Measurements from ENCODE around the gene PPARA.

PPARA gene

DNA sequence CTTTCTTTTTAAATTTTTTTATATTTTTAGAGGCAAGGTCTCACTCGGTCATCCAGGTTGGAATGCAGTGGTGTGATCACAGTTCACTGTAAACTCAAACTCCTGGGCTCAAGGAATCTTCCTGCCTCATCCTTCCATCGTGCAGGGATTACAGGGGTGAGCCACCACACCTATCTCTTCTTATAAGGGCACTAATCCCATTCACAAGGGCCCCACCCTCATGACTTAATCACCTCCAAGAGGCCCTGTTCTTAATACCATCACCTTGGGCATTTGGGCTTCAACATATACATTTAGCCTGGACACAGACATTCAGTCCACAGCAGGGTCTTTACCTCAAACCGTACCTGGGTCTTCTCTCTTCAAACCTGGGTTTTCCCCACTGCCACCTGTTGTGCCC lies 141.8 kb downstream of the PPARA start:
- no peaks in the 10 kb centered on the region for H3K27me3 ChIP-seq (ENCODE audit: insufficient read depth, poor library complexity, severe bottlenecking)
- no peak overlapping the region for H3K27ac ChIP-seq (replicated peaks)
- no peak for DNase-seq (ENCODE audit: low read depth in 1 of 2, low spot score in 1 of 2)
- H3K4me3 ChIP-seq (replicated peaks; ENCODE audit: insufficient read depth, low read length), result no peak overlapping the region
- no peak for TF ChIP-seq GABPA (IDR thresholded peaks at IDR 0.05; ENCODE audit: low read depth)
- no peak for TF ChIP-seq POLR2AphosphoS5 (IDR thresholded peaks at IDR 0.05; ENCODE audit: low read depth)
- TF ChIP-seq CTCF (IDR thresholded peaks at IDR 0.05; ENCODE audit: insufficient read depth, low read length), result no peak
- TF ChIP-seq, protein P1, sequence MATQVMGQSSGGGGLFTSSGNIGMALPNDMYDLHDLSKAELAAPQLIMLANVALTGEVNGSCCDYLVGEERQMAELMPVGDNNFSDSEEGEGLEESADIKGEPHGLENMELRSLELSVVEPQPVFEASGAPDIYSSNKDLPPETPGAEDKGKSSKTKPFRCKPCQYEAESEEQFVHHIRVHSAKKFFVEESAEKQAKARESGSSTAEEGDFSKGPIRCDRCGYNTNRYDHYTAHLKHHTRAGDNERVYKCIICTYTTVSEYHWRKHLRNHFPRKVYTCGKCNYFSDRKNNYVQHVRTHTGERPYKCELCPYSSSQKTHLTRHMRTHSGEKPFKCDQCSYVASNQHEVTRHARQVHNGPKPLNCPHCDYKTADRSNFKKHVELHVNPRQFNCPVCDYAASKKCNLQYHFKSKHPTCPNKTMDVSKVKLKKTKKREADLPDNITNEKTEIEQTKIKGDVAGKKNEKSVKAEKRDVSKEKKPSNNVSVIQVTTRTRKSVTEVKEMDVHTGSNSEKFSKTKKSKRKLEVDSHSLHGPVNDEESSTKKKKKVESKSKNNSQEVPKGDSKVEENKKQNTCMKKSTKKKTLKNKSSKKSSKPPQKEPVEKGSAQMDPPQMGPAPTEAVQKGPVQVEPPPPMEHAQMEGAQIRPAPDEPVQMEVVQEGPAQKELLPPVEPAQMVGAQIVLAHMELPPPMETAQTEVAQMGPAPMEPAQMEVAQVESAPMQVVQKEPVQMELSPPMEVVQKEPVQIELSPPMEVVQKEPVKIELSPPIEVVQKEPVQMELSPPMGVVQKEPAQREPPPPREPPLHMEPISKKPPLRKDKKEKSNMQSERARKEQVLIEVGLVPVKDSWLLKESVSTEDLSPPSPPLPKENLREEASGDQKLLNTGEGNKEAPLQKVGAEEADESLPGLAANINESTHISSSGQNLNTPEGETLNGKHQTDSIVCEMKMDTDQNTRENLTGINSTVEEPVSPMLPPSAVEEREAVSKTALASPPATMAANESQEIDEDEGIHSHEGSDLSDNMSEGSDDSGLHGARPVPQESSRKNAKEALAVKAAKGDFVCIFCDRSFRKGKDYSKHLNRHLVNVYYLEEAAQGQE (IDR thresholded peaks at IDR 0.05; ENCODE audit: insufficient replicate concordance, low read depth), result no peak
- TF ChIP-seq SPI1 (IDR thresholded peaks at IDR 0.05; ENCODE audit: borderline replicate concordance, low read depth), result no peak

- Histone ChIP-seq H3K4me3 (replicated peaks; ENCODE audit: insufficient read depth, low read length) (no peak overlapping the region), H3K27me3 (ENCODE audit: insufficient read depth, poor library complexity, severe bottlenecking) (no peaks in the 10 kb centered on the region), H3K27ac (replicated peaks) (no peak overlapping the region)
- TF ChIP-seq, protein P1 (IDR thresholded peaks at IDR 0.05; ENCODE audit: insufficient replicate concordance, low read depth), result no peak
- no peak for TF ChIP-seq GABPA (IDR thresholded peaks at IDR 0.05; ENCODE audit: low read depth)
- TF ChIP-seq POLR2AphosphoS5 (IDR thresholded peaks at IDR 0.05; ENCODE audit: low read depth), result no peak
- no peak for TF ChIP-seq CTCF (IDR thresholded peaks at IDR 0.05; ENCODE audit: insufficient read depth, low read length)
- no peak for TF ChIP-seq SPI1 (IDR thresholded peaks at IDR 0.05; ENCODE audit: borderline replicate concordance, low read depth)
- no peak for DNase-seq (ENCODE audit: low read depth in 1 of 2, low spot score in 1 of 2)
Observed at GRCh38 chr22:46292732-46293131, 142.4 kb downstream of the PPARA start.
